Hepatocyte (in vitro differentiated cells): ENCODE results near the gene ECHS1.

Source experiments
- EZH2 ChIP-seq: fragments of 200-600 bp; sonication (generic); IDR thresholded peaks from 2 replicates; pipeline ENCODE4 v1.6.1; 2016; ENCODE audit warnings: antibody characterized with exemption, mild to moderate bottlenecking, borderline replicate concordance
- EZH2phosphoT487 ChIP-seq: fragments of 200-600 bp; sonication (generic); IDR thresholded peaks from one replicate; pipeline ENCODE4 v1.6.1; 2018; ENCODE audit warnings: antibody characterized with exemption, mild to moderate bottlenecking, low read depth, moderate library complexity; ENCODE audit not compliant: unreplicated experiment, severe bottlenecking
- TF ChIP-seq, protein P1 (sequence below): fragments of 200-600 bp; sonication (generic); IDR thresholded peaks from 2 replicates; pipeline ENCODE4 v1.5.1; 2016; ENCODE audit warnings: antibody characterized with exemption, mild to moderate bottlenecking; ENCODE audit not compliant: poor library complexity

DNA sequence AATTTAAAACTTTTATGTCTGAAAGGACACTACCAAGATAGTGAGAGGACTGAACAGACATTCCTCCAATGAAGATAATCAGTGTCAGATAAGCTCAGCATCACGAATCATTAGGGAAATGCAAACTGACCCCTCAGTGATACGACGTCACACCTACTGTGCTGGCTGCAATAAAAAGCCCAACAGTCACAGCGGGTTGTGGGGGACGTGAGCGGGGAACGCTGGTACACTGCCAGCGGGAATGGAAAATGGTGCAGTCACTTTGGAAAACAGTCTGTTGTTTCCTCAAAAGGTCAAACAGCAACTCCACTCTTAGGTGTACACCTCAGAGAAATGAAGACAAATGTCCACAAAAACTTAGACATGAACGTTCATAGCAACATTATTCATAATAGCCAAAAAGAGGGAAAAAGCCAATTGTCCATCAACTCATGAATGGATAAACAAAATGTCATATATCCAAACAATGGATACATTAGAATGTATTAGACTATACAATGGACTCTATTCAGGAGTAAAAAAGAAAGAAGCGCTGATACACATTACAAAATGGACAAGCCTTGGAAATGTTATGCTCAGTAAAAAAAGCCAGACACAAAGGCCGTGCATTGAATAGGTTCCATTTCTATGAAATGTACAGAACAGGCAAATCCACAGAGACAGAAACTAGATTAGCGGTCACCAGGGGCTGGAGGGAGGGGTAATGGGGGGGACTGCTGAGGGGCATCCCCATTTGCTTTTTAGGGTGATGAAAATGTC, 2.4 kb upstream of the ECHS1 start:
- TF ChIP-seq, protein P1, sequence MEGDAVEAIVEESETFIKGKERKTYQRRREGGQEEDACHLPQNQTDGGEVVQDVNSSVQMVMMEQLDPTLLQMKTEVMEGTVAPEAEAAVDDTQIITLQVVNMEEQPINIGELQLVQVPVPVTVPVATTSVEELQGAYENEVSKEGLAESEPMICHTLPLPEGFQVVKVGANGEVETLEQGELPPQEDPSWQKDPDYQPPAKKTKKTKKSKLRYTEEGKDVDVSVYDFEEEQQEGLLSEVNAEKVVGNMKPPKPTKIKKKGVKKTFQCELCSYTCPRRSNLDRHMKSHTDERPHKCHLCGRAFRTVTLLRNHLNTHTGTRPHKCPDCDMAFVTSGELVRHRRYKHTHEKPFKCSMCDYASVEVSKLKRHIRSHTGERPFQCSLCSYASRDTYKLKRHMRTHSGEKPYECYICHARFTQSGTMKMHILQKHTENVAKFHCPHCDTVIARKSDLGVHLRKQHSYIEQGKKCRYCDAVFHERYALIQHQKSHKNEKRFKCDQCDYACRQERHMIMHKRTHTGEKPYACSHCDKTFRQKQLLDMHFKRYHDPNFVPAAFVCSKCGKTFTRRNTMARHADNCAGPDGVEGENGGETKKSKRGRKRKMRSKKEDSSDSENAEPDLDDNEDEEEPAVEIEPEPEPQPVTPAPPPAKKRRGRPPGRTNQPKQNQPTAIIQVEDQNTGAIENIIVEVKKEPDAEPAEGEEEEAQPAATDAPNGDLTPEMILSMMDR: no peak
- TF ChIP-seq EZH2 (no peak), EZH2phosphoT487 (no peak)
